Fibroblast of skin of left quadriceps (primary cell): Measurements from ENCODE around the gene LRRC19.

Experiments
- DNase-seq, 2 experiments: peaks; one replicate each; pipeline ENCODE4 v3.0.0-alpha.2; 2013; ENCODE audit warnings: low read depth in 2 of 2

The LRRC19 gene

DNA sequence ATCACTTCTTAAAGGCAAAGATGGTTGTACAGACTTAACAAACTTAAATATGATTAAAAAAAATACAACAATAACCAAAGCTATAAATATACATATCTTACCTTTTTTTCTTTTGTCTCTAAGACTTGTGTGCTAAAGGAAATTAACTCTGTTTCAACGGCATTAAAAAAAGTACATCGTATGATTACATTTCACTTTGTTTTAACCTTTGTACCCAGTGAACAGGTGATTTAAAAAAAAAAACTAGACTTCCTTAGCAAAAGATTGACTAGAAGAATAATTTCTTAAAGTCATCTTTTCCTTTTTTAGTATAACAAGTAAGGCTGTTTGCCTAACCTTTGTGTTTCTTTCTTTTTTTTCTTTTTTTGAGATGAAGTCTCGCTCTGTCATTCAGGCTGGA lies at the start of gene LRRC19:
Gene LRRC19 (minus strand): TSS at position 182 of the 400 bp plus-strand sequence. CDS start 5,978 bp downstream, outside the sequence.
- DNase-seq: no peak

DNA sequence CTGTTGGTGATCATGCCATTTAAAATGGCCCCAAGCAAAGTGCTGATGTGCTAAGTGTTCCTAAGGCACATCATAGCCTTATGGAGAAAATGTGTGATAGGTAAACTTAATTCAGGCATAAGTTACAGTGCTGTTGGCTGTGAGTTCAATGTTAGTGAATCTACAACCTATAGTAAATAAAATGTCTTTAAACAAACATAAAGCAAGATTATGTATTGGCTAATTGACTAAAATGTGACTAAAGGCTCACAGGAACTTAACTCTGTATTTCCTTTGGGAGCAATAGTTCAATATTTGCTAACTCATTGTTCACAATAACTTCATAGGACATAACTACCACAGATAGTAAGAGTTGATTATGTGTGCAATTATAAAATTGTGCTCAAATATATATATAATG lies 49.4 kb upstream of the LRRC19 start:
- DNase-seq: no peak

- DNase-seq: no peak
Measured at GRCh38 chr9:27054125-27054524, 48.7 kb upstream of the LRRC19 start.

DNA sequence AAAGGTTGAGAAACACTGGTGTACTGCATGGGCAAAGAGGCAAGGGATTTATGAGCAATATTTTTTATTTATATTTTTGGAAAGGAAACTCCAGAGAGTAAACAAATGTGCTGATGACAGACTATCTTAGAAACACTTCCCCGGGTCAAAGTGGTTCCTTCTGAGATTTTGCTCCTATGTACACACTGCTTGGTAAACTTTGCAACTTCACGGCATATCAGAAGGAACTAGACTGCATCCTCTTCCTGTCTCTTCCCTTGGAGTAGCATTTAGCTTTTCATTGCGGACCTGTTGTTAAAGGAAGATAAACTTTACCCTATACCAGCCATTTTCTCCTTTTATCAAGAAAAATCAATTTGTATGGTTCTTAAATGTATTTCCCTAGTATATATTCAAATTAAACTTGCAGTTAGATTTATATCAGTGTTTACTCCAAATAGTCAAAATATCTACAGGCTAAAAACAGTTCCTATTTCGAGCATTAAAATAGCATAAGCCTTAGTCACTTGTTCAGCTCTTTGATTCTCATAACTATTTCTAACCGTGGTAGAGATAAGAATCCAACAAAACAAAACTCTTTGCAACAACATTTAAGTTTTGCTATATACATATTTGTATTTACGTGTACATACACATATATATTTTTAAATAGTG lies 48.0 kb upstream of the LRRC19 start:
- no peak for DNase-seq

- no peak for DNase-seq
Measured at GRCh38 chr9:27047136-27047535, 41.7 kb upstream of the LRRC19 start.

DNA sequence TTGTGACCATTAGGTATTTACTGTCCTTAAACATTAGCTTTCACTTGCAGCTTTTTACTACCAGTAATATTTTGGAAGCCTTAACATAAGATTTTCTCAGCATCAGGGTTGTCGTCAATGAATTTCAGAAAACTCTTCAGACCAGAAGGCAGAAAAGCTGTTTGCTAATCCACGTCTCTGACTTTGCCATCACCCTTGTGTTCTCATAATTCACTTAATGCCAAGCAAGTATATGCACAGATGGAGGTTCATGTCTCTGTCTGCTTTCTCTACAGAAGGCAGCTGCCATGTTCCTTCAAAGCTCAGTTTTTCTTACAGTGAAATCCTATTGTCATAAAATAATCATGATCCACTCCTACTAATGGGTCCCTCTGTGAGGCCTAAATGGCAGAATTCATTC lies 37.7 kb upstream of the LRRC19 start:
- DNase-seq: no peak

GRCh38 chr9:27042476-27042875 lies 37.0 kb upstream of the LRRC19 start:
- no peak for DNase-seq

DNA sequence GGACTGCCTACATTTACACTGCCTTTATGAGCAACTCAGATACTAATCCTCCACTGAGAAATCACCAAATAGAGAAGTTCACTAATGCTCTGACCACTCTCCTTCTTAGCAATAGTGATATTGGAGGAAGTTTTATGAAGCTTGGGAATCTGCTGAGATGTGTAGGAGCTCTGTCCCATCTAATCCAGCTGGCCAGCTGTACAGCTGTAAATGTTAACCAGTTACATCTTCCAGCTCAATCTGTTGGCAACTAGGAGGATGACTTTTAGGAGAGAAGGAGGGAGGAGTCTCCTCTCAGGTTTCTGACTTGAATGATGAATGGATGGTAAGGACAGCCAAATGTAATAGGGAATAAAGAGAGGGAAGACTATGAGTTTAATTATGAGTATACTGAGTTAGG lies 36.3 kb upstream of the LRRC19 start:
- no peak for DNase-seq

DNA sequence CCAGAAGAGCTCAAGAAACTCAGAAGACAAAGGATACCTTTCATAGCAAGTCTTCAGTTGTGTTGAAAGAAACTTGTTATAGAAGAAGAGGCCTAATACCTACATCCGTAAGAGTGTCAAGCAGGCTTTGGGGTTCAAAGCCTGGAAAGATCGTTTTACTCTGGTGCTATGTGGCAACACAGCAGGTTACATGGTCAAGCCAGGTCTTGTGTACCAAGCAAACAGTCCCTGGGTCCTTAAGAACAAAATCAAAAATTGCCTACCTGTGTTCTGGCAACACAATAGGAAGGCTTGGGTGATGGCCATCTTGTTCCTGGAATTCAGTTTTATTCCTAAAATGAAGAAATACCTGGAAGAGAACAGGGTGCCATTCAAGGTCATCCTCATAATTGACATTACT lies 32.0 kb upstream of the LRRC19 start:
- no peak for DNase-seq

- peak; percentile 12 to 15 for DNase-seq
Measured at GRCh38 chr9:27033815-27034403, 28.4 kb upstream of the LRRC19 start.

DNA sequence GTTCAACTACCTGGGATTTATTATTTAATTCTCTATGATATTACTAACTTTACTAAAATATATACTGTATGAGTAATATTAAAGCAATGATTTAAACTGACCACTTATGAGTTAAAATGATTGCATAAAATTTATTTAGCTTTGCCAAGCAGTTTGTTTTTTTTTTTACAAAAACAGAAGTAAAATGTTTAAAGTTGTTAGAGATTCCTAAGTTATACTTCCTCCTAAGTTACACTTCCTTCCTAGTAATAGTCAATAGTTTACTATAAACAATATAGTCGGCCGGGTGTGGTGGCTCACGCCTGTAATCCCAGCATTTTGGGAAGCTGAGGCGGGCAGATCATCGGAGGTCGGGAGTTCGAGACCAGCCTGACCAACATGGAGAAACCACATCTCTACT lies 23.7 kb upstream of the LRRC19 start:
- no peak for DNase-seq

- DNase-seq: no peak
Measured at GRCh38 chr9:27022920-27023319, 17.4 kb upstream of the LRRC19 start.

DNA sequence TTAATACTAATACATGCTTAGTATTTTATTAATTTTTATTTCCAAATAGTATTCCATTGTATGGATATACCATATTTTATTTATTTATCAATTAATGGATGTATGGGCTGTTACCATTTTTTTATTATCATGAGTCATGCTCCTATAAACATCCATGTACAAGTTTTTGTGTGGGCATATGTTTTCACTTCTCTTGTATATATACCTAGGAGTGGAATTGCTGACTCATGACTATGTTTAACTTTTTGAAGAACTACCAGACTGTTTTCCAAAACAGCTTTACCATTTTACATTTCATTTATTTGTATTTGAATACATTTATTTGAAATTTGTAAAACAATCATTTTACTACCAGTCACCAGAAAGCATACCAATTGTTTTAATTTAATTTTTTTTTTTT lies 14.1 kb upstream of the LRRC19 start:
- peak; percentile 11 to 25 for DNase-seq

GRCh38 chr9:27003426-27004077 lies 1.9 kb downstream of the LRRC19 start:
- DNase-seq: no peak

DNA sequence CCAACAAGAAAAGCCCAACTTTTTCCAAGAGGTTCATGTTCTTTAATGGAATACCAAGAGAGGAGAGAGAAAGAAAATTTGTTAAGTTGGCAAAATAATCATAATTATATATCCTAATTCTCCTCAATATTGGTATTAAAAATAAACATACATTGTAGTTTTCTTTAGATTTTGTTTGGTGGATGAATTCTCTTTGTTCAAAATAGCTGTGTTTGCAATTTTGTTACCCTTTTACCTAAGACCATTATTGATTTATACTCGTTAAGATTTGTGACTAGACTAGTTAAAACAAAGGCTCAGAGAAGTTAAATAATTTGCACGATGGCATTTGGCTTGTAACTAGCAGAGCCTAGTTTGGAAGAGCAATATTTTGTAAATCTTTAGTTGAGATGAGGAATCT lies 9.7 kb downstream of the LRRC19 start:
- no peak for DNase-seq

- DNase-seq: no peak
Measured at GRCh38 chr9:26983340-26983739, 22.1 kb downstream of the LRRC19 start.

GRCh38 chr9:26975728-26976707 lies 29.5 kb downstream of the LRRC19 start:
- peak; percentile 20 for DNase-seq

GRCh38 chr9:26974927-26975326 lies 30.5 kb downstream of the LRRC19 start:
- no peak for DNase-seq

GRCh38 chr9:26973989-26974388 lies 31.5 kb downstream of the LRRC19 start:
- no peak for DNase-seq

DNA sequence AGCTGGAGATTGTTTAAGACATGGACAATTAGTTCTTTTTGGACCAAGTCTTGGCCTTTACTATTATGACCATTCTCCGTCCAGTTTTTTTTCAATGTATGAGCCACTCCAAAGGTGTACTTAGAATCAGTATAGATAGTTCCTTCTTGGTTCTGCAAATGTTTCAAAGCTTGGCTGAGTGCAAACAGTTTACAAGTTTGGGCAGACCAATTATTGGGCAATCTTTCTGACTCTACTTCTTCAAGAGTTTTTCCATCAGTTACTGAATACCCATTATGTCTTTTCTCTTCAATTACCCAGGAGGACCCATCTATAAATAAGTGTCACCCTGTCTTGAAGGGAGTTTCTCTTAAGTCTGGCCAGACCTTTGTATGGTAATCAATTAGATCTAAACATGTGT lies 33.8 kb downstream of the LRRC19 start:
- DNase-seq: no peak

- DNase-seq: no peak
Measured at GRCh38 chr9:26956860-26957233, 48.6 kb downstream of the LRRC19 start.
